MM.1S (cell line): ENCODE measurements around the gene AZIN2.
A peak's percentile ranks its signal among the peaks of the same experiment; 100 is the strongest.
"Not testable (repeated sequence)": the region's sequence is repeated elsewhere in the genome, so short reads cannot be mapped to it uniquely, and the experiment has no call there.

ENCODE experiments used
- DNase-seq: peaks from one replicate; pipeline ENCODE4 v3.0.0-alpha.2; 2015
- H2AFZ ChIP-seq: fragments of 300-600 bp; sonication (generic); 2 replicates; pipeline ENCODE4 v1.6.0; 2016; ENCODE audit warnings: antibody characterized with exemption, low read length
- H3F3A ChIP-seq: fragments of 300-600 bp; sonication (generic); 2 replicates; pipeline ENCODE4 v1.6.1; 2016; ENCODE audit warnings: mild to moderate bottlenecking, antibody characterized with exemption, low read length, moderate library complexity, mixed read lengths; ENCODE audit not compliant: insufficient read depth
- H3K27ac ChIP-seq: fragments of 300-600 bp; sonication (generic); 2 replicates; pipeline ENCODE4 v1.5.1; 2016; ENCODE audit warnings: mild to moderate bottlenecking, low read length
- H3K27me3 ChIP-seq: fragments of 300-600 bp; sonication (generic); replicated peaks from 2 replicates; pipeline ENCODE4 v1.6.0; 2016; ENCODE audit warnings: low read length; ENCODE audit not compliant: insufficient read depth
- H3K36me3 ChIP-seq: fragments of 300-600 bp; sonication (generic); replicated peaks from 2 replicates; pipeline ENCODE4 v1.6.1; 2016; ENCODE audit warnings: mild to moderate bottlenecking, low read length, mixed read lengths; ENCODE audit not compliant: insufficient read depth
- H3K4me1 ChIP-seq: fragments of 300-600 bp; sonication (generic); 2 replicates; pipeline ENCODE4 v1.6.1; 2016; ENCODE audit warnings: low read length, mixed read lengths
- H3K4me2 ChIP-seq: fragments of 300-600 bp; sonication (generic); 2 replicates; pipeline ENCODE4 v1.6.0; 2016; ENCODE audit warnings: low read depth, low read length
- H3K4me3 ChIP-seq: fragments of 300-600 bp; sonication (generic); 2 replicates; pipeline ENCODE4 v1.5.1; 2016; ENCODE audit warnings: low read length, mixed read lengths
- H3K79me2 ChIP-seq: fragments of 300-600 bp; sonication (generic); 2 replicates; pipeline ENCODE4 v1.6.1; 2016; ENCODE audit warnings: mixed run types, low read length, mixed read lengths
- H3K9ac ChIP-seq: fragments of 300-600 bp; sonication (generic); 2 replicates; pipeline ENCODE4 v1.6.1; 2016; ENCODE audit warnings: low read length, mixed read lengths
- H3K9me2 ChIP-seq: fragments of 300-600 bp; sonication (generic); replicated peaks from 2 replicates; pipeline ENCODE4 v1.6.1; 2016; ENCODE audit warnings: mild to moderate bottlenecking, low read length, mixed read lengths; ENCODE audit not compliant: insufficient read depth
- H3K9me3 ChIP-seq: fragments of 300-600 bp; sonication (generic); replicated peaks from 2 replicates; pipeline ENCODE4 v1.6.1; 2016; ENCODE audit warnings: mild to moderate bottlenecking, low read length, mixed read lengths; ENCODE audit not compliant: insufficient read depth
- H4K20me1 ChIP-seq: fragments of 300-600 bp; sonication (generic); 2 replicates; pipeline ENCODE4 v1.6.1; 2016; ENCODE audit warnings: mild to moderate bottlenecking, low read length, moderate library complexity, mixed read lengths; ENCODE audit not compliant: insufficient read depth
- CTCF ChIP-seq: fragments of 300-600 bp; sonication (generic); IDR thresholded peaks from 2 replicates; pipeline ENCODE4 v1.5.1; 2016; ENCODE audit warnings: antibody characterized with exemption, low read length, mixed read lengths
- EZH2 ChIP-seq: fragments of 300-600 bp; sonication (generic); optimal IDR thresholded peaks from 2 replicates; pipeline ENCODE3; 2017; ENCODE audit warnings: low read depth, mild to moderate bottlenecking, antibody characterized with exemption, low read length, mixed read lengths
- EZH2phosphoT487 ChIP-seq: fragments of 300-600 bp; sonication (generic); IDR thresholded peaks from 2 replicates; pipeline ENCODE4 v1.6.1; 2018; ENCODE audit warnings: antibody characterized with exemption, low read length

The AZIN2 gene

GRCh38 chr1:33122483-33123178, 41.7 kb downstream of the AZIN2 start:
- Histone ChIP-seq H2AFZ (no peak overlapping the region), H3F3A (peaks cover 3% of the 10 kb centered on the region), H4K20me1 (no peaks in the 10 kb centered on the region), H3K9ac (no peak overlapping the region), H3K9me2 (no peaks in the 10 kb centered on the region), H3K36me3 (no peaks in the 10 kb centered on the region), H3K27me3 (no peaks in the 10 kb centered on the region), H3K4me1 (no peaks in the 10 kb centered on the region), H3K27ac (no peak overlapping the region), H3K4me2 (no peak overlapping the region), H3K79me2 (peaks cover 16% of the 10 kb centered on the region), H3K9me3 (no peaks in the 10 kb centered on the region), H3K4me3 (no peak overlapping the region)
- no peak for DNase-seq
- TF ChIP-seq CTCF (no peak), EZH2 (no peak), EZH2phosphoT487 (no peak)

DNA sequence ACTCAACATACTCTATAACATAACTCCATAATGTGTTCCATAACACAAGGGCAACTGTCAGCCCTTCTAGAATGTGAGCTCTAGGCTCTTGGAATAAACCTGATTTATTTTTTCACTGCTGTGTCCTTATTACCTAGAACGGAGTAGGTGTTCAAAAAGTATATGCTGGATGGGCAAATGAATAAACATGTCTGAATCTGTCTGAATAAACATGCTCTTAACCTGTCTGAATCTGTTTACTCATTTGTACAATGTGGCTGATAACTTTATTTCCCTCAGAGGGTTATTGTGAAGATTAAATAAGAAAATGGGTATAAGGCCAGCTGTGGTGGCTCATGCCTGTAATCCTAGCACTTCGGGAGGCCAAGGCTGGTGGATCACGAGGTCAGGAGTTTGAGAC, 42.3 kb downstream of the AZIN2 start:
- Histone ChIP-seq H3K27me3 (no peaks in the 10 kb centered on the region), H2AFZ (no peak overlapping the region), H3K27ac (no peak overlapping the region), H3K4me1 (peaks cover 1% of the 10 kb centered on the region; the same call in 1 of the 2 replicates), H3K9ac (no peak overlapping the region), H3K79me2 (peaks cover 16% of the 10 kb centered on the region), H3K9me2 (no peaks in the 10 kb centered on the region), H3K4me3 (no peak overlapping the region), H3K4me2 (no peak overlapping the region), H3F3A (peaks cover 9% of the 10 kb centered on the region), H3K36me3 (no peaks in the 10 kb centered on the region), H4K20me1 (no peaks in the 10 kb centered on the region), H3K9me3 (no peaks in the 10 kb centered on the region)
- no peak for DNase-seq
- no peak for TF ChIP-seq CTCF
- TF ChIP-seq EZH2phosphoT487: no peak
- no peak for TF ChIP-seq EZH2

DNA sequence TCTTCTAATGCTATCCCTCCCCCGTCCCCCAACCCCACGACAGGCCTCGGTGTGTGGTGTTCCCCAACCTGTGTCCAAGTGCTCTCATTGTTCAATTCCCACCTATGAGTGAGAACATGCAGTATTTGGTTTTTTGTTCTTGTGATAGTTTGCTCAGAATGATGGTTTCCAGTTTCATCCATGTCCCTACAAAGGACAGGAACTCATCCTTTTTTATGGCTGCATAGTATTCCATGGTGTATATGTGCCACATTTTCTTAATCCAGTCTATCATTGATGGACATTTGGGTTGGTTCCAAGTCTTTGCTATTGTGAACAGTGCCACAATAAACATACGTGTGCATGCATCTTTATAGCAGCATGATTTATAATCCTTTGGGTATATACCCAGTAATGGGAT, 43.7 kb downstream of the AZIN2 start:
- H3K4me1 ChIP-seq, H2AFZ ChIP-seq, H3K27ac ChIP-seq, H3K36me3 ChIP-seq, DNase-seq, H3K9me3 ChIP-seq, H4K20me1 ChIP-seq, H3K9ac ChIP-seq, H3K27me3 ChIP-seq, H3K9me2 ChIP-seq, H3K4me2 ChIP-seq, H3K4me3 ChIP-seq: not testable (repeated sequence)
- Histone ChIP-seq H3F3A (peaks cover 12% of the 10 kb centered on the region), H3K79me2 (peaks cover 16% of the 10 kb centered on the region)

DNA sequence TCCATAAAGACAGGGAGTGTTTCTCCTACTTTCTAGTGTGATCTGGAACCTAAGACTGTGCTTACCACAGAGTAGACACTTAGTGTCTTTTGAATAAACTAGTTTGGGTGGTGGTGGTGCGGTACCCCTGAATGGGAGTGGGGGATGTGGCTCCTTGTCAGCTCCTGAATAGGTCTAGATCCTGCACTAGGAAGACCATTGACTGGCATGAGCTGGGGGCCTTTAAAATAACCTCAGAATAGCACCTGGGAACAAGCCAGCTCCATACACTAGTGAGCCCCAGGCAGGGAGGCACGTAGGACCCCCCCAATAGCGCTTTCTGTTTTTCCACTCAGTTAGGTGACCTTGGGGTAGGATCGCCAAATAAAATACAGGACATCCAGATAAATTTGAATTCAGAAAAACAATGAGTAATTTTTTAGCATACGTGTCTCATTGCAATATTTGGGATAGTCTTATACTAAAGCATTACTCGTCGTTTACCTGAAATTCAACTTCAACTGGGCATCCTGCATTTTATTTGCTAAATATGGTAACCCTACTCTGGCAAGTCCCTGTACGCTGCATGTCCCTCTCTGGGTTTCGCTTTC, 45.6 kb downstream of the AZIN2 start:
- H3K79me2 ChIP-seq: peaks cover 16% of the 10 kb centered on the region
- H3K27ac ChIP-seq: peak overlapping the region; percentile 90
- no peaks in the 10 kb centered on the region for H3K27me3 ChIP-seq
- peak overlapping the region; percentile 86 for H3K9ac ChIP-seq
- H4K20me1 ChIP-seq: no peaks in the 10 kb centered on the region
- peak overlapping the region; percentile 64 for H3K4me2 ChIP-seq
- no peak for TF ChIP-seq EZH2
- H3K4me3 ChIP-seq: peak overlapping the region; percentile 85
- H3K9me2 ChIP-seq: no peaks in the 10 kb centered on the region
- no peaks in the 10 kb centered on the region for H3K9me3 ChIP-seq
- H3K36me3 ChIP-seq: no peaks in the 10 kb centered on the region
- DNase-seq: no peak
- H2AFZ ChIP-seq: peak overlapping the region; percentile 55
- peaks cover 6% of the 10 kb centered on the region; the same call in 1 of the 2 replicates for H3K4me1 ChIP-seq
- peaks cover 12% of the 10 kb centered on the region for H3F3A ChIP-seq
